GM21515 (cell line): ENCODE results near the gene OR10J1.
"Not testable (repeated sequence)": the region's sequence is repeated elsewhere in the genome, so short reads cannot be mapped to it uniquely, and the experiment has no call there.

Source experiments
- ATAC-seq: cut with Tn5 transposase; IDR thresholded peaks from one replicate; pipeline ENCODE4 v1.9.1; 2021; ENCODE audit not compliant: unreplicated experiment

OR10J1 gene

GRCh38 chr1:159439422-159439821, at the start of gene OR10J1:
TSS of gene OR10J1 (plus strand) at chr1:159439722. CDS start at chr1:159439792, 70 bp downstream.
- ATAC-seq = no peak

- ATAC-seq = no peak
Measured at GRCh38 chr1:159406821-159407220, 32.7 kb upstream of the OR10J1 start.

DNA sequence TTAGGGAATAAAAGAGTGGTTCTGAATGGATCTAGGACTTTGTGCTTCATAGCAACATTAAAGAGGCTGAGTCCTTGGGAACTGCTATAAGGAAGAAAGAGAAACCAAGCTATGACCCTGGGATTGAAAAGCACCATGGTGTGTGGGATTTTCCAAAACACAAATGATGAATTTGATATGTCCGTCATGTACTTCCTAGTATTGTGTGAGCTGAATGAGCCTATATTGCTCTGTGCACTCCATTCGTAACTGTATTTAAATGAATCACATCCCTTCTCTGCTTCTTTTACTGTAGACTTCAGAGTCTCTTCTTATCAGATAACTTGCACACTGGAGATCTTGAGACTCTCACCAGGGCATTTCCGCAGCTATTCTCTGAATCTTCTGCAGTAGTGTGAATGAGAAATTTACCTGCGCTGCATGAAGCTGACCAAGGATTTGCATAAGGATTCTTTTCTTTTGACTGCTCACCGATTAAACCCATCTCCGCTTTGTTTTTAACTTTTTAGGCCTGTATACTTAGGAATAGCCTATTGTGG, 30.6 kb upstream of the OR10J1 start:
- no peak for ATAC-seq

GRCh38 chr1:159421821-159422220, 17.7 kb upstream of the OR10J1 start:
- no peak for ATAC-seq

GRCh38 chr1:159428536-159428935, 11.0 kb upstream of the OR10J1 start:
- no peak for ATAC-seq

DNA sequence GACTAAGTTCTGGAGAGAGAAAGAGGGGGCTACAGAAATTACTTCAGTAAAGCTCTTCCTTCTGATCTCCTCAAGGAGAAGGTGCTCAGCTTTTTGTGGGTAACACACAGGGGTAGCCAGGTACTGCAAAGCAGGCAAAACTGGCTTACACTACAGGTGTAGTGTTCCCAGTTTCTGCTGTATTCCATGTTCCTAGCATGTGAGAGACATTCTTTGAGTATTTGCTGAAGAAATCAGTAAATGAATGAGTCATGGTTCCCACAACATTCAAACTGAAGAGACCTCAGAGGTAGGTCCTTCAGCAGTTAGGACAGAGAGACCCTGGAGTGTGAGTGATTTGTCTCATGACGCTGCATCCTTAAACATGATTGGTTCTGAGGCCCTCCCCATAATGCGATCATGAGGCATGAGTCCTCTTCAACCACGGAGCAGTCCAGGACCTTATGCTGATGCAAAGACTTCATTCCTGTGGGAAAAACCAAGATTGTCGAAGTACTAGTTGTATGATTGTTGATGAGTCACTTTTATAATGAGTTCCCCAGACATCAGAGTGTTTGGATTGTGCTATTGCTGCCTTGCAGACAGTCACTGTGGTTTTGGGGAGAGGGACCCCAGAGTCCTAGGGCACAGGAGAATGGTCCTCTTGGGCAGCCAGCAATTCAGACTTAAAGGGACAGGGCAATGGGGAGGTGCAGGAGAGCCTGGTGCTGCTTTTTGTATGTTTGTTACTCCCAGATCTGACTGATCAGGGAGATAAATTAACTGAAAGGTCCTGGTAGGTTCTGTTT, 10.3 kb upstream of the OR10J1 start:
- ATAC-seq = no peak

DNA sequence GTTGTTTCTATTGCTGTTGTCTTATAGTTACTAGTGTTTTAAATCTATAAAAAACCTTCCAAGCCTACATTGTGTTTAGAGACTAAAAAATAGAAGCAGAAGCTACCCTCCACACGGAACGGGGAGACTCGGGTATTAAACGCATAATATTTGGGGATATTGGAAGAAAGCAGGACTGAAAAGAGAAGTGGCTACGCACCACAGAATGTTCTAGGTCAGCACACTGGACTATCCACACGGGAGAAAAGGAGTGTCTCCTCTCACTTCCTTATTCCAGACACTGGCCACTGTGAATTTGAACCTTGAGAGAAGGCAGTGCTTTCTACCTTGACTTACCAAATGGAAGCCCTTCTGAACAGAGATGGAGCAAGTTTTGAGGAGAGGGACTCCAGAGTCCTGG, 8.5 kb upstream of the OR10J1 start:
- no peak for ATAC-seq

DNA sequence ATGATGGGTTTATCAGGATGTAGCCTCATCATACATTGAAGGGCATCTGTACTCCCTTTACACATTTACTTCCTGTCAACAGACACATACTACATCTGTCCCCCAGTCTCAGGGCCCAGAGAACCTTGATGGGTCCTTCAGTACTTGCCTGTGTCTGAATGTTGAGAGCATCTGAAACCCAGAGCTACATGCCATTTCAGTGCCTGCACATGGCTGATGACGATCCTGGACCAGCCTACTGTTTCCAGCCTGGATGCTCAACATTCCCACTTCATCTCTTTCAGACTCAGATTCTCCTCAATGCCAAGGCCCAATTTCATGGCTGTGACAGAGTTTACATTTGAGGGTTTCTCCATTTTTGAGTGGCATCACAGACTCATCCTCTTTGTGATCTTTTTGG, 7.6 kb upstream of the OR10J1 start, which contains the start of gene OR10J4:
Gene OR10J4 (plus strand): TSS at position 301 of the 400 bp plus-strand sequence.
- ATAC-seq = no peak

DNA sequence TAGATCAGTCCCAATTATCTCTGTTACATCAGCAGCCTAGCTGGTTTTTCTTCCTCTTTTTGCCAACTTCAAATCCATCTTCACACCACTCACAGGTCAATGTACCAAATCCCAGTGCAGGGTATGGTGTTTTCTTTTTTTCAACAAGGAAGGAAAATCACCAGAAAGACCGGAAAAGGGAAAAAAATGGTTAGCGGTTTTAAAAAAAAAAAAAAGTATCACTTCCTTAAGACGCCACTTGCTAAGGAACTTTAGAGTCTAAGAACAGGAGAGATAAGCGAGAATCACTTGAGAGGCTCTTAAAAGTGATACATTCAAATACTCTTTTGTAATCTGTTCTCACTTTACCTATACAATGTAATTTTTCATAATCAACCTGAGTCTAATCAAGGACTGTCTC, 3.1 kb upstream of the OR10J1 start:
- no peak for ATAC-seq

- no peak for ATAC-seq
Measured at GRCh38 chr1:159441360-159441759, 1.8 kb downstream of the OR10J1 start.

DNA sequence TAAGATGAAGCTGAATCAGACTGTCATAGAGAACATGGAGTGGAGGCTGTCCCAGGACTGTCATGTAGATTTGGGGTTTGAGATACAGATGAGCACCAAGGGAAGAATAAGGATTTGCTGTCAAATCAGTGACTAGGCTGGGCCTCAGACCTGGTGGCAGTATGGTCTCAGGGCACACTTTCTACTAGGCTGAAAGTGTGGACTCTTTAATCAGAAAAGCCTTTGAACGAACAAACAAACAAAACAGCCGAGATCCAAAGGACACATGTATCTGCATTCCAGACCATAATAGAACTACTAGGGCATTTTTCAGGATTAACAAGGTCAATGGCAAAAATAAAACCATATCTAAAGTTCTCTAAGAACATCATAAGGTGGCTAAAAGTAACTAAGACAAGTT, 2.9 kb downstream of the OR10J1 start:
- no peak for ATAC-seq

- no peak for ATAC-seq
Measured at GRCh38 chr1:159443066-159443750, 3.7 kb downstream of the OR10J1 start.

DNA sequence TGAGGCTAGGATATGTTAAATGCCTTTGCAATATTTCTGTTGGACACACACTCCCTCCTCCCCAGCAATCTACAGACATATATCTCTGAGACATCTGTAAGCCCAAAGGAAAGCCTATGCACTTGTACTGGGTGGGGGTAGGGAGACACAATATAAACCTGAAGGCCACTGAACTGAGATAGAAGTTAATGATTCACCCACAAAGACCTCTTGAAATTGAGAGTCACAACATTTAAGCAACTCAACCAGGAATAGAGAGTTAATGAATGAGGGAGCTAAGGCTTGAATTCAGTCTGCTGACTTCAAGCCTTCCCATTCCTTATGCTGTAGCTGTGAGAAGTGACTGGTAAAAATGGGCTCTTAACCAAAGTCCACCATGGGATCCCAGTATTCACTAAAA, 5.0 kb downstream of the OR10J1 start:
- no peak for ATAC-seq

DNA sequence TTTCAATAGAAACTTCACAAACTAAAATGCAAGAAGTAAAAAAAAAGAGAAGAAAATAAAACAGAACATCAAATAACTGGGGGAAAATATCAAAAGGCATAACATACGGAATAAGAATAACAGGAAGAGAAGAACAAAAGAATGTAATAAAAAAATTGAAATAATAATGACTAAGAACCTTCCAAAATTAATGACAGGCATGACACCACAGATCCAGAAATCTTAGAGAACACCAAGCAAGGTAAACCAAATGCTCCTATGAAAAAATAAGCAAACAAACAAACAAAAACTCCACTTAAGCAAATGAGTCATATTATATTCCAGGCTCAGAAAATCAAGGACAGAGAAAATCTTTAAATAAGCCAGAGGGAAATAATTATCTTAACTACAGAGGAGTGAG, 8.7 kb downstream of the OR10J1 start:
- ATAC-seq = no peak

GRCh38 chr1:159449605-159450004, 10.1 kb downstream of the OR10J1 start:
- ATAC-seq = not testable (repeated sequence)

GRCh38 chr1:159459551-159459950, 20.0 kb downstream of the OR10J1 start:
- ATAC-seq = no peak

GRCh38 chr1:159465191-159465603, 25.7 kb downstream of the OR10J1 start:
- ATAC-seq = no peak

DNA sequence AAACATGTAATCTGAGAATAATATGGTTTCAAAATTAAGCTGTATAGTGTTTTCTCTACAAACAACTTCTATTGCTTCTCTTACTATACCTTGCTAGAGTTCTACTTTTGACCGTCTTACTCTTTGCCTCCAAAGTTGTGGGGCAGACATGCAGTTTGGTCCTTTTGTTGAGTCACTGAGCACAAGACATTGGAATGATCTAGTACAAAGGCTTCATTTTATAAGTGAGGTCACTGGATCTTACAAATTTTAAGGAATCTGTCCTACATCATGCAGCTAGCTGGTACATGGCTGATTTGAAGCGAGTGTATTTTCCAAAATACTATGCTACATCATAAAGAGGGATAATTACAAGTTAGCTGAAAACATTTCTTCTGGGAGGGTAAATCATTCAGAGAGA, 28.8 kb downstream of the OR10J1 start:
- ATAC-seq = no peak

DNA sequence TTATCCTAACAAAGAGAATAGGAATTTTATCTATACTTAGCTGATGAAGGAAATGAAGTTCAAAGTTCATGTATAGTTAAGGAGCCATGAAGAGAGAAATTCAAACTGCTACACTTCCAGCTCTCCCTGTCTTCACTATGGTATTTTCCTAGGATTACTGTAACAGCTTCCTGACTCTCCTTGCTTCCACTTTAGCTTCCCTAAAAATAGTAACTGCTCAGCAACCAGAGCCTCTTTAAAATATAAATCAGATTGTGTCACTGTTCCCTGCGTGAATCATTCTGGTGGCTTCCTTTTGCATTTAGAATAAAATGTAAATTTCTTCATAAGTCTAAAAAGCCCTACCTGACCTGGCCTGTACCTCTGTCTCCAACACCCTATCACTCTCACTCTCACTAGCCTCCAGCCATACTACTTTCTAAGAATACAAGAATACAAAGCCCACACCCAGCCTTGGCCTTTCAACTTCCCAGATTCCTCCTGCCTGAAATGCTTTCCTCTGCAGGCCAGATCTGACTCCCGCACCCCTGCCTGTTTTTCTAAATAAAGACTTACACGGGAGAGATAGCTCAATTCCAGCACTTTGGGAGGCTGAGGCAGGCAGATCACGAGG, 30.5 kb downstream of the OR10J1 start:
- no peak for ATAC-seq

- ATAC-seq = no peak
Measured at GRCh38 chr1:159473335-159473734, 33.8 kb downstream of the OR10J1 start.

- ATAC-seq = no peak
Measured at GRCh38 chr1:159474926-159475325, 35.4 kb downstream of the OR10J1 start.

GRCh38 chr1:159483501-159483900, 44.0 kb downstream of the OR10J1 start:
- ATAC-seq = no peak
